G401.6 (cell line): ENCODE data around the gene ABCA8.
"Not testable (repeated sequence)": the region's sequence is repeated elsewhere in the genome, so short reads cannot be mapped to it uniquely, and the experiment has no call there.

Experiments used
- FAIRE-seq: peaks from 2 replicates; lab custom pipeline; 2012; peaks lifted over from hg19 to GRCh38; lab: Jason Lieb, UNC

ABCA8 gene

GRCh38 chr17:68955181-68955841 is at the start of gene ABCA8:
ABCA8 (minus strand) TSS chr17:68955392; CDS start chr17:68942034, 13,358 bp downstream.
- no peak for FAIRE-seq

DNA sequence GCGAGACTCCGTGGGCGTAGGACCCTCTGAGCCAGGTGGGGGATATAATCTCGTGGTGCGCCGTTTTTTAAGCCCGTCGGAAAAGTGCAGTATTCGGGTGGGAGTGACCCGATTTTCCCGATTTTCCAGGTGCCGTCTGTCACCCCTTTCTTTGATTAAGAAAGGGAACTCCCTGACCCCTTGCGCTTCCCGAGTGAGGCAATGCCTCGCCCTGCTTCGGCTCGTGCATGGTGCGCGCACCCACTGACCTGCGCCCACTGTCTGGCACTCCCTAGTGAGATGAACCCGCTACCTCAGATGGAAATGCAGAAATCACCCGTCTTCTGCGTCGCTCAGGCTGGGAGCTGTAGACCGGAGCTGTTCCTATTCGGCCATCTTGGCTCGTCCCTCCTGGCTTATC is 49.6 kb upstream of the ABCA8 start:
- not testable (repeated sequence) for FAIRE-seq

GRCh38 chr17:68999743-69000142 is 44.6 kb upstream of the ABCA8 start:
- FAIRE-seq: not testable (repeated sequence)

- FAIRE-seq: no peak
These were observed 37.9 kb upstream of the ABCA8 start for GRCh38 chr17:68993112-68993511.

- no peak for FAIRE-seq
These were observed 32.8 kb upstream of the ABCA8 start for GRCh38 chr17:68987966-68988365.

DNA sequence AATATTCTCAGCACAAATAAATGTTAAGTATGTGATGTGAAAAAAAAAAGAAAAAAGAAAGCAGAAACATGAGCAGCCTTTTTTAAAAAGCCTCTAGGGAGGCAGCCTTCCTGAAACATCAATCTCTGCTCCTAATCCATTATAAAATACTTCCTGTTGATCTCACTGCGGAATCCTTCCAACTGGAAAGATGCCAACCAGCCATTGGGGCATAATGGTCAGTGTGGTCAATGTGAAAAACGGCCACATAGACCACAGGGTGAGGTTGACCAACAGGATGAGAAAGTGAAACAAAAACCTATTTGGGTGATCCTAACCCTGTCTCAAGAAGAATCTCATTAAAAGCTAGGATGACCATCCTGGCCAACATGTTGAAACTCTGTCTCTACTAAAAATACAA is 26.1 kb upstream of the ABCA8 start:
- no peak for FAIRE-seq

DNA sequence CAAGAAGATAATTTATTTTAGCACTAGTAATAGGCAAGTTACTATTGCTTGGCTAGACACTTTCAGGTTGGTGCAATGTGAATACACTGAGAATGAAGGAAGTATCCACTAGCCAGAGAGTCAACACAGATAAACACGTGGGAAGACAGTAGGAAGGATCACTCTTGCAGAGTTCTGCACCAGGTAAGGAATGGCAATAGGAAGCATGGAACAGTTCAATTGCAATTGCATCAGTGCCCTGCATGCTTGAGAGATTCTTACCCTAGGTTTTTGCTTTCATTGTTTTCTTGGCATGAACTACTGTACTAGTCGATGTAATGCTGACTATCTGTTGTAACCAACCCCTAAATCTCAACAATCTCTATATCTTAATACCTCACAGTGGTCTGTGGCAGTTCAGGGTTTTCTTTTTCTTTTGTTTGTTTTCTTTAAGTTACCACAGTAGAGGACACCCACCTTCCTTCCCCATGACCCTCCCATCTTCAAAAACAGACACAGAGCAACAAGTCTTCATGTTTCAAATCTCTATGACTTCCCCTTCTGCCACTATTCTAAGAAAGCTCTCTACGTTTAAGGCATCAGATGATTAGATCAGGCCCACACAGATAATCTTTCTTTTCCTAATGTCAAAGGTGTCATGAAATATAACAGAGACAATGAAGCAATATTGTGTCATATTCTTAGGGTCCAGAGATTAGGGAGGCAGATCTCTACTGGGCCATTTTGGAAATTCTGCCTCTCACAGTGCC is 18.1 kb upstream of the ABCA8 start:
- FAIRE-seq: no peak

DNA sequence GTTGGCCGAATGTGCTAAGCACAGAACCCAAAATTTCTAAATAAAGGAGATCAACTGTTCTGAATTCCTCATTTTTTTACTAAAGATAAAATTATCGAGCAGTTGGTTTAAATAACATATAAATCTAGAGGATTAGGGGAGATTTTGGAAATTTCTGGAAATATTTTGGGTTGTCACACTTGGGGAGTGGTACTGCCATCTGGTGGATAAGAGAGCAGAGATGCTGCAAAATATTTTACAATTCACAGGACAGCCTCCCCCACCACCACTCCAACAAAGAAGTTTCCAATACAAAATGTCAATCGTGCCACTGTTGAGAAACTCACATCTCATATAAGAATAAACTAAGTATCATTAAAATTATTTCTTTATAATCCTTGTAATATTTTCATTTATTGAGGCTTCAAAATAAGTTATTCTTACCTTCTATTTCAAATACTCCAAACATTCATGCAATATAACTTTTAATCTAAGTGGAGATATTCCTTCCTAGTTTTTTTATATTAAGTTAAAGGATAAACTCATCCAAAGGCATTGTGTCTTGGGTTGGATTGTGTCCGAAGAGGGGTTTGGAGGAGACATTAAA is 17.0 kb upstream of the ABCA8 start:
- FAIRE-seq: peak; percentile 17

- FAIRE-seq: no peak
These were observed 13.9 kb upstream of the ABCA8 start for GRCh38 chr17:68969101-68969500.

- no peak for FAIRE-seq
These were observed 8.8 kb upstream of the ABCA8 start for GRCh38 chr17:68963958-68964357.

GRCh38 chr17:68961214-68961882 is 6.2 kb upstream of the ABCA8 start:
- FAIRE-seq: no peak

- not testable (repeated sequence) for FAIRE-seq
These were observed 3.9 kb upstream of the ABCA8 start for GRCh38 chr17:68959117-68959516.

DNA sequence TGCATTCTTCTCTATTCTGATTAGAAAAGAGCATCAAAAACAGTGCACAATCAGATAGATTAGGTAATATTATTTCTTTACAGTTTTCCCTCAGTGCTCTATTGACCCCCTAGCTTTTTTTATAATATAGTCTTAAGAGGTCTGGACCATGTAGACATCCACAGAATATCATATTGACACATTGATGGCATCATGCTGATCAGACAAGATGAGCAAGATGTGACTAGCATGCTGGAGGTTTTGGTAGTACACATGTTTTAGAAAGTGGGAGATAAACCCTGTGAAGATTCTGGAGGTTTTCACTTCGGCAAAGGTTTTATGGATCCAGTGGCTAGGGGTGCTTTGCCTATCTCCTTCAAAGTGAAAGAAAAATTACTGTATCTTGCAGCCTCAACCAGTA is 2.8 kb upstream of the ABCA8 start:
- no peak for FAIRE-seq

- no peak for FAIRE-seq
These were observed 871 bp downstream of the ABCA8 start for GRCh38 chr17:68954146-68954896.

DNA sequence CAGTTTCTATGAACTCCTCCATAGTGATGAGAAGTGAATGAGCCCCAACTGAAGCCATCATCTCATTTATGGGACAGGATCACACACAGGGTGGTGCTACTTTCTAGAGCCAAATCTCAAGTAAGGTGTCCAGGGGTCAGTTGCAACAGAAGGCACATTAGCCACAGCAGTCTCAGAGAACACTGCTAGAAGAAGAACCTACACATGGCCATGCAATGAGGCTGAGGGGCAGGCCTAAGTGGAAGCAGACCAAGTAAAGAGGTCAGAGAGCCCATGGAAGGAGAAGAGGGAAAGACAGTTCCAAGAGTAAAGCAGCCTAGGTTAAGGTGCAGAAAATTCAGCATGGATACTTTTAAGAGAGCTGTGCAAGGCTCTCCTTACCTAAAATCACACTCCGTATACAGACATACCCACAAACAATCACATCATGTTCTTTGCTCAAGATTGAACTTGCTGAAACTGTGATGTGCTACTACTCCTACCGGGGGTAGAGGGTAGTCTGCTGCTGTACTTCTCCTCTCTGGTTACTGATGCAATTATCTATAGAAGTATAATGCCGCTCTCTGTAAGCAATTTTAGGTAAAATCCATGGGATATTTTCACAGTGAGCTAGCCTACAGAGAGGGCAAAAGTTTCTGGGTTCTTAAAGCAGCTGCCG is 1.7 kb downstream of the ABCA8 start:
- no peak for FAIRE-seq

- no peak for FAIRE-seq
These were observed 4.5 kb downstream of the ABCA8 start for GRCh38 chr17:68950725-68951124.

DNA sequence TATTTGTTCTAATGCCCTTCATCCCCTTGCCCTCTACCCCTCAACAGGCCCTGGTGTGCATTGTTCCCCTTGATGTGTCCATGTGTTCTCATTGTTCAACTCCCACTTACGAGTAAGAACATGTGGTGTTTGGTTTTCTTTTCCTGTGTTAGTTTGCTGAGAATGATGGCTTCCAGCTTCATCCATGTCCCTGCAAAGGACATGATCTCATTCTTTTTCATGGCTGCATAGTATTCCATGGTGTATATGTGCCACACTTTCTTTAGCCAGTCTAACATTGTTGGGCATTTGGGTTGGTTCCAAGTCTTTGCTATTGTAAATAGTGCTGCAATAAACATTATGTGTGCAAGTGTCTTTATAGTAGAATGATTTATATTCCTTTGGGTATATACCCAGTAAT is 7.3 kb downstream of the ABCA8 start:
- not testable (repeated sequence) for FAIRE-seq

GRCh38 chr17:68944435-68945035 is 10.7 kb downstream of the ABCA8 start:
- no peak for FAIRE-seq

DNA sequence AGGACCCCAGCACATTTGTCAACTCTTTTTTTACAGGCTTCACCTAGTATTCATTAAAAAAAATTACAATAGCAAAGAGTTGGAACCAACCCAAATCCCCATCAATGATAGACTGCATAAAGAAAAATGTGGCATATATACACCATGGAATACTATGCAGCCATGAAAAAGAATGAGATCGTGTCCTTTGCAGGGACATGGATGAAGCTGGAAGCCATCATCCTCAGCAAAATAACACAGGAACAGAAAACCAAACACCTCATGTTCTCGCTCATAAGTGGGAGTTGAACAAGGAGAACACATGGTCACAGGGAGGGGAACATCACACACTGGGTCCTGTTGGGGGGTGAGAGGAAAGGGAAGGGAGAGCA is 11.4 kb downstream of the ABCA8 start:
- not testable (repeated sequence) for FAIRE-seq

GRCh38 chr17:68943123-68943811 is 11.9 kb downstream of the ABCA8 start:
- no peak for FAIRE-seq

DNA sequence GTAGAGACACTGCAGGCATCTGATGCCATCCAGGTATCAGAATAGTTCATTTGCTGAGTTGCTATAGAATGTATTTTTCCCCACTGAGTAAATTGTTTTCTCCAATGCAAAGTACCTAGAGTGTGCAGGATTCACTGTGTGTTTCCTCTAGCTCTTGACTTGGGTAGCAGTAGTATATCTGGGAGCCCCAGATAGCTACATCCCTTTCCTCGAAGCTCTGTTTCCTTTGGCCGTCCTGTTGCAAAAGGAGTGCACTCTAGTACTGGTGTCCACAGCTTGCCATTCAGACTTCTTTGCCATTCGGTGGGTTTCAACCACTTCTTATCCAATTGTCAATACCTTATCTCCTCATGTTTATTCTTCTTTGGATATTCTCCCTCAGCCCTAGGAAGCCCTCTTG is 12.8 kb downstream of the ABCA8 start:
- no peak for FAIRE-seq
